Neural progenitor cell (in vitro differentiated cells): ENCODE results near the gene AIFM3. TPM values are rescaled to one million over a fixed set of nuclear protein-coding genes. Genes with fewer than 3 reads are reported as not detected.

Experiments
- DNase-seq: peaks from one replicate; pipeline ENCODE4 v3.0.0-alpha.2; 2016; ENCODE audit warnings: low spot score
- H2AFZ ChIP-seq: fragments of 200-600 bp; sonication (generic); replicated peaks from 2 replicates; pipeline ENCODE4 v1.6.1; 2016; ENCODE audit warnings: antibody characterized with exemption
- H3F3A ChIP-seq: fragments of 200-600 bp; sonication (generic); 2 replicates; pipeline ENCODE4 v1.6.1; 2016; ENCODE audit warnings: antibody characterized with exemption, low read depth
- H3K27ac ChIP-seq: fragments of 200-600 bp; sonication (generic); 2 replicates; pipeline ENCODE4 v1.5.1; 2016; ENCODE audit warnings: mild to moderate bottlenecking
- H3K27me3 ChIP-seq: fragments of 200-600 bp; sonication (generic); 2 replicates; pipeline ENCODE4 v1.6.1; 2016; ENCODE audit warnings: mild to moderate bottlenecking, moderate library complexity
- H3K36me3 ChIP-seq: fragments of 200-600 bp; sonication (generic); 2 replicates; pipeline ENCODE4 v1.5.1; 2016
- H3K4me1 ChIP-seq: fragments of 200-600 bp; sonication (generic); 2 replicates; pipeline ENCODE4 v1.6.1; 2016; ENCODE audit warnings: mixed run types
- H3K4me2 ChIP-seq: fragments of 200-600 bp; sonication (generic); 2 replicates; pipeline ENCODE4 v1.6.1; 2016
- H3K4me3 ChIP-seq: fragments of 200-600 bp; sonication (generic); 2 replicates; pipeline ENCODE4 v1.5.1; 2016
- H3K79me2 ChIP-seq: fragments of 200-600 bp; sonication (generic); 2 replicates; pipeline ENCODE4 v1.6.1; 2016; ENCODE audit warnings: low read depth
- H3K9ac ChIP-seq: fragments of 200-600 bp; sonication (generic); 2 replicates; pipeline ENCODE4 v1.6.1; 2016
- H3K9me3 ChIP-seq: fragments of 200-600 bp; sonication (generic); 2 replicates; pipeline ENCODE4 v1.5.1; 2016; ENCODE audit warnings: low read depth
- H4K20me1 ChIP-seq: fragments of 200-600 bp; sonication (generic); 2 replicates; pipeline ENCODE4 v1.6.1; 2016; ENCODE audit warnings: low read depth
- H3K27ac Mint-ChIP-seq: 3 replicates; pipeline ENCODE4 v1.8.0; 2021; ENCODE audit warnings: mixed read lengths
- H3K27me3 Mint-ChIP-seq: 2 replicates; pipeline ENCODE4 v1.8.0; 2022; ENCODE audit warnings: low read depth, mild to moderate bottlenecking, inconsistent platforms, moderate library complexity, mixed read lengths; ENCODE audit not compliant: insufficient read depth
- H3K36me3 Mint-ChIP-seq: 3 replicates; pipeline ENCODE4 v1.8.0; 2021; ENCODE audit warnings: mixed read lengths
- H3K4me1 Mint-ChIP-seq: 3 replicates; pipeline ENCODE4 v1.8.0; 2021; ENCODE audit warnings: mixed read lengths
- H3K4me3 Mint-ChIP-seq: 3 replicates; pipeline ENCODE4 v1.8.0; 2021; ENCODE audit warnings: mild to moderate bottlenecking, moderate library complexity, mixed read lengths
- H3K9me3 Mint-ChIP-seq: 3 replicates; pipeline ENCODE4 v1.8.0; 2020; ENCODE audit warnings: mixed read lengths
- EZH2 ChIP-seq: fragments of 200-600 bp; sonication (generic); IDR thresholded peaks from 2 replicates; pipeline ENCODE4 v1.6.1; 2017; ENCODE audit warnings: antibody characterized with exemption, mild to moderate bottlenecking, moderate library complexity
- EZH2phosphoT487 ChIP-seq: fragments of 200-600 bp; sonication (generic); IDR thresholded peaks from 2 replicates; pipeline ENCODE4 v1.6.1; 2017; ENCODE audit warnings: antibody characterized with exemption
- total RNA-seq: library from RNA; depleted of rRNA; stranded (reverse); fragments of >200 nt; gene quantifications from 2 replicates; pipeline ENCODE4 v1.2.3, GENCODE V29; 2015; ENCODE audit warnings: low replicate concordance
- TF ChIP-seq, protein P1 (sequence below): fragments of 200-600 bp; sonication (generic); IDR thresholded peaks from 2 replicates; pipeline ENCODE4 v1.5.1; 2017; ENCODE audit warnings: antibody characterized with exemption, mild to moderate bottlenecking

Gene AIFM3
- total RNA-seq, 1 donor from 2014 or later = 4.3 TPM

DNA sequence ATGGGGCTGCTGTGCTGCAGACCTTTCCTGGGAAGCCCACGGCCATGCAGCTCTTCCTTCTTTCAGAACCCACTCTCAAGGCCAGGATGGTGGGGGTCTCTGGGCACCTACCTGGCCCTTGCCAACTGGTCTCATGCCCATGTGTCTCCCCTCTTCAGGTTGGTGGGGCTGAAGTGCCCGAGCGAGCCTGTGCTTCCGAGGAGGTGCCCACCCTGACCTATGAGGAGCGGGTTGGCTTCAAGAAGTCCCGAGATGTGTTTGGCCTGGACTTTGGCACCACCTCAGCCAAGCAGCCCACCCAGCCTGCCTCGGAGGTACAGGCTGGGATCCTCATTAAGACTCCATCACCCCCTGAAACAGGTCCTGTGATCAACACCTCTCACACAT is 25.0 kb downstream of the AIFM3 start:
- H3K4me1 ChIP-seq = no peaks in the 10 kb centered on the region
- no peak overlapping the region for H3K4me2 ChIP-seq
- no peaks in the 10 kb centered on the region for H3K9me3 Mint-ChIP-seq
- H2AFZ ChIP-seq = no peak overlapping the region
- no peaks in the 10 kb centered on the region for H3K36me3 ChIP-seq
- peaks cover 1% of the 10 kb centered on the region for H3K36me3 Mint-ChIP-seq
- no peaks in the 10 kb centered on the region for H4K20me1 ChIP-seq
- no peaks in the 10 kb centered on the region for H3F3A ChIP-seq
- H3K27me3 Mint-ChIP-seq = peaks cover 2% of the 10 kb centered on the region
- no peaks in the 10 kb centered on the region for H3K79me2 ChIP-seq
- no peak overlapping the region for H3K27ac ChIP-seq
- H3K4me3 ChIP-seq = no peak overlapping the region
- H3K4me1 Mint-ChIP-seq = peaks cover 3% of the 10 kb centered on the region
- no peak overlapping the region for H3K4me3 Mint-ChIP-seq
- H3K27ac Mint-ChIP-seq = no peak overlapping the region
- no peak overlapping the region for H3K9ac ChIP-seq
- TF ChIP-seq EZH2phosphoT487 (no peak), EZH2 (no peak)
- TF ChIP-seq, protein P1, sequence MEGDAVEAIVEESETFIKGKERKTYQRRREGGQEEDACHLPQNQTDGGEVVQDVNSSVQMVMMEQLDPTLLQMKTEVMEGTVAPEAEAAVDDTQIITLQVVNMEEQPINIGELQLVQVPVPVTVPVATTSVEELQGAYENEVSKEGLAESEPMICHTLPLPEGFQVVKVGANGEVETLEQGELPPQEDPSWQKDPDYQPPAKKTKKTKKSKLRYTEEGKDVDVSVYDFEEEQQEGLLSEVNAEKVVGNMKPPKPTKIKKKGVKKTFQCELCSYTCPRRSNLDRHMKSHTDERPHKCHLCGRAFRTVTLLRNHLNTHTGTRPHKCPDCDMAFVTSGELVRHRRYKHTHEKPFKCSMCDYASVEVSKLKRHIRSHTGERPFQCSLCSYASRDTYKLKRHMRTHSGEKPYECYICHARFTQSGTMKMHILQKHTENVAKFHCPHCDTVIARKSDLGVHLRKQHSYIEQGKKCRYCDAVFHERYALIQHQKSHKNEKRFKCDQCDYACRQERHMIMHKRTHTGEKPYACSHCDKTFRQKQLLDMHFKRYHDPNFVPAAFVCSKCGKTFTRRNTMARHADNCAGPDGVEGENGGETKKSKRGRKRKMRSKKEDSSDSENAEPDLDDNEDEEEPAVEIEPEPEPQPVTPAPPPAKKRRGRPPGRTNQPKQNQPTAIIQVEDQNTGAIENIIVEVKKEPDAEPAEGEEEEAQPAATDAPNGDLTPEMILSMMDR = no peak
- H3K9me3 ChIP-seq = no peaks in the 10 kb centered on the region
- no peak for DNase-seq
- H3K27me3 ChIP-seq = no peaks in the 10 kb centered on the region

GRCh38 chr22:20992456-20993303 is 25.6 kb downstream of the AIFM3 start:
- H3F3A ChIP-seq = no peaks in the 10 kb centered on the region
- H3K4me1 ChIP-seq = no peaks in the 10 kb centered on the region
- no peak overlapping the region for H3K4me3 ChIP-seq
- H3K27ac ChIP-seq = no peak overlapping the region
- Mint-ChIP-seq H3K9me3 (no peaks in the 10 kb centered on the region), H3K27me3 (peaks cover 2% of the 10 kb centered on the region), H3K36me3 (peaks cover 1% of the 10 kb centered on the region), H3K4me1 (peaks cover 3% of the 10 kb centered on the region), H3K27ac (no peak overlapping the region), H3K4me3 (no peak overlapping the region)
- no peak overlapping the region for H3K9ac ChIP-seq
- H3K79me2 ChIP-seq = no peaks in the 10 kb centered on the region
- TF ChIP-seq EZH2 = no peak
- TF ChIP-seq, protein P1 = no peak
- no peak for TF ChIP-seq EZH2phosphoT487
- H3K27me3 ChIP-seq = no peaks in the 10 kb centered on the region
- H3K36me3 ChIP-seq = no peaks in the 10 kb centered on the region
- no peaks in the 10 kb centered on the region for H3K9me3 ChIP-seq
- H4K20me1 ChIP-seq = no peaks in the 10 kb centered on the region
- no peak for DNase-seq
- no peak overlapping the region for H3K4me2 ChIP-seq
- H2AFZ ChIP-seq = no peak overlapping the region

DNA sequence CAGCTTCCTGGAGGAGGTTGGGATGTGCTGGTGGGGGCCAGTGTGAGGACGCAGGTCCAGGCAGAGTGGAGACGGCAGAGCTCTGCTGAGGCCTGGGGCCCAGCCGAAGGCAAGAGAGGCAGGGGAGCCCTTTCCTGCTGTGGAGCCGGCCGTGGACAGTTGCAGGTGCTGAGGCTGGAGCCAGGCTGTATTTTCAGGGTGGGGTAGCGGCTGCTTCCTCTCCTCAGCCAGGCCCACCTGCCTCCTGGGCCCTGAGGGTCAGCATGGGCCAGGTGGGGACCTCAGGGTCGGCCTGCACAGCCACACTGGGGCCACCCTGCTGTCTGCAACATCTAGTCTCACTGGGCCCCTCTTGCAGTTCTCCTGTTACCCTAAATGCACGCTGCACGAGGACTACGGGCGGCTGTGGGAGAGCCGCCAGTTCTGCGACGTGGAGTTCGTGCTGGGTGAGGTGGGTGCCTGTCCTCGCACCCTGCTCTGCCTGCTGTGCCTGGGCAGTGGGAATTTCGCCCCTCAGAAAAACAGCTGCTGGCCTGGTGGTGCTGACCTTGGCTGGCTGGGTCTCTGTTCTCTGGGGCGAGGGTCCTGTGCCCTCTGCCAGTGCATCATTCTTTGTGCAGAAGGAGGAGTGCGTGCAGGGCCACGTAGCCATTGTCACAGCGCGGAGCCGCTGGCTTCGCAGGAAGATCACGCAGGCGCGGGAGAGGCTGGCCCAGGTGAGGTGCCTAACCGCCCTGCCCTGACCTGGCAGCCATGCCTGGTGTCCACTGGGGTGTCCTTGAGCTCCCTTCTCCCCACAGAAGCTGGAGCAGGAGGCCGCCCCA is 26.5 kb downstream of the AIFM3 start:
- no peak overlapping the region for H3K4me3 Mint-ChIP-seq
- no peak overlapping the region for H3K27ac ChIP-seq
- H3K27me3 ChIP-seq = no peaks in the 10 kb centered on the region
- TF ChIP-seq EZH2phosphoT487 (no peak), EZH2 (no peak)
- TF ChIP-seq, protein P1 = no peak
- no peaks in the 10 kb centered on the region for H3F3A ChIP-seq
- peaks cover 3% of the 10 kb centered on the region for H3K4me1 Mint-ChIP-seq
- no peaks in the 10 kb centered on the region for H4K20me1 ChIP-seq
- no peak overlapping the region for H3K4me2 ChIP-seq
- H3K27me3 Mint-ChIP-seq = peaks cover 2% of the 10 kb centered on the region
- no peaks in the 10 kb centered on the region for H3K79me2 ChIP-seq
- H3K36me3 ChIP-seq = no peaks in the 10 kb centered on the region
- no peak overlapping the region for H3K9ac ChIP-seq
- no peak overlapping the region for H3K4me3 ChIP-seq
- DNase-seq = no peak
- no peaks in the 10 kb centered on the region for H3K9me3 ChIP-seq
- no peak overlapping the region for H3K27ac Mint-ChIP-seq
- no peaks in the 10 kb centered on the region for H3K9me3 Mint-ChIP-seq
- no peaks in the 10 kb centered on the region for H3K4me1 ChIP-seq
- H3K36me3 Mint-ChIP-seq = peaks cover 1% of the 10 kb centered on the region
- H2AFZ ChIP-seq = no peak overlapping the region
